Endothelial cell of umbilical vein (primary cell): ENCODE results near the gene TRPT1.

Source experiments
- CTCF ChIP-seq, 2 donors: IDR thresholded peaks; 1 replicate in 1 of 2; 2 replicates in 1 of 2; pipeline ENCODE4 v1.5.1; 2011; ENCODE audit warnings: low read length in 2 of 2, mild to moderate bottlenecking in 2 of 2, moderate library complexity in 2 of 2, control low read depth in 1 of 2, inconsistent platforms in 1 of 2, low read depth in 1 of 2; ENCODE audit not compliant: insufficient read depth in 1 of 2; ENCODE audit errors: extremely low read depth in 1 of 2
- EZH2 ChIP-seq: IDR thresholded peaks from 2 replicates; pipeline ENCODE4 v1.6.1; 2012; ENCODE audit warnings: borderline replicate concordance, low read depth, mild to moderate bottlenecking, moderate library complexity, low read length, inconsistent platforms; ENCODE audit not compliant: severe bottlenecking
- GATA2 ChIP-seq: IDR thresholded peaks from 2 replicates; pipeline ENCODE4 v1.7.0; 2011; ENCODE audit warnings: low read depth, mild to moderate bottlenecking, moderate library complexity, mixed read lengths, low read length; ENCODE audit not compliant: insufficient read length, insufficient read depth
- POLR2A ChIP-seq: IDR thresholded peaks from 2 replicates; pipeline ENCODE4 v1.6.1; 2012; ENCODE audit warnings: low read depth, mild to moderate bottlenecking, control low read depth, low read length
- POLR2AphosphoS5 ChIP-seq: IDR thresholded peaks from 2 replicates; pipeline ENCODE4 v1.6.1; 2012; ENCODE audit warnings: low read depth, mild to moderate bottlenecking, control low read depth, low read length, moderate library complexity; ENCODE audit not compliant: insufficient read depth

GRCh38 chr11:64219755-64220154, 6.2 kb downstream of the TRPT1 start:
- no peak for TF ChIP-seq CTCF (IDR thresholded peaks at IDR 0.05; ENCODE audit: extremely low read depth in 1 of 2, insufficient read depth in 1 of 2, low read depth in 1 of 2, low read length in 2 of 2)
- TF ChIP-seq POLR2A = no peak
- no peak for TF ChIP-seq POLR2AphosphoS5
- TF ChIP-seq EZH2 = no peak
- no peak for TF ChIP-seq GATA2
